Measurements from ENCODE around the gene PRR5L. TPM values are rescaled to one million over a fixed set of nuclear protein-coding genes. Genes with fewer than 3 reads are reported as not detected.
A peak's percentile ranks its signal among the peaks of the same experiment; 100 is the strongest.

PRR5L gene
- total and polyA plus RNA-seq, 9 donors, result 5.9 to 56.3 (median 22.1) TPM

DNA sequence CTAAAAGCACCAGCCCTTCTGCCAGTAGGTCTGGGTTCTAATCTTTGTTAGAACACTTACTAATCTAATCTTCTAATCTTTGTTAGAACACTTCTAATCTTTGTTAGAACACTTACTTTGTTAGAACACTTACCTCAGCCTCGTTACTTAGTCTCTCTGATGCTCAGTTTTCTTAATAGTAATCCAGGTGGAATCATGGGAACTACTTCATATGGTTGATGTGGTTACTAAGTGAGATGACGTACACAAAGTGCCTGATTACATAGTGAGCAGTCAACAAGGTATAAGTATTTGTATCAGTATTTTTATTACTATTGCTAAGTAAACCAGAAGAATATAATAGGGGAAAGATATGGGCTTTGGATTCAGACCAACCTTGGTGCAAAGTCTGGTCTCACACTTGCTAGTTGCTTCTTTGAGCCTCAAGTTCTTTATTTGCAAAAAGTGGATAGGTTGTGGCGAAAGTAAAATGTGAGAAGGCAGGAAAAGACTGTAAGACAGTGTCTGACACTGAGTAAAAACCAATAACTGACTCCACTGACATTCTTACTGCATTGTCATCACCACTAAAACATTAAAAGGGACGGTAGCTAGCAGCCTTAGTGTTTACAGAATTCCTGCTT lies 130.2 kb downstream of the PRR5L start:
- Histone ChIP-seq H3K36me3 (no peaks in the 10 kb centered on the region), H3K4me1 (ENCODE audit: insufficient read depth) (peaks cover 2% of the 10 kb centered on the region), H3K9me3 (no peaks in the 10 kb centered on the region), H3K27ac (no peak overlapping the region), H3K27me3 (no peaks in the 10 kb centered on the region), H3K4me3 (no peak overlapping the region)
- no peak for DNase-seq
- 78 to 86% (median 82%) methylated on average over 4 of the region's 4 CpGs for WGBS, 3 donors
- intact Hi-C loops (cut with DNase I), result no loop called here
- TF ChIP-seq EP300 (IDR thresholded peaks at IDR 0.05) (no peak), POLR2A (IDR thresholded peaks at IDR 0.05) (no peak), CTCF (IDR thresholded peaks at IDR 0.05) (no peak)

- Histone ChIP-seq H3K27ac (no peak overlapping the region), H3K36me3 (no peaks in the 10 kb centered on the region), H3K4me3 (no peak overlapping the region), H3K9me3 (no peaks in the 10 kb centered on the region), H3K4me1 (ENCODE audit: insufficient read depth) (peaks cover 2% of the 10 kb centered on the region), H3K27me3 (no peaks in the 10 kb centered on the region)
- intact Hi-C loops (cut with DNase I), result no loop called here
- 12 to 29% (median 14%) methylated on average over 4 of the region's 4 CpGs for WGBS, 3 donors
- TF ChIP-seq POLR2A (IDR thresholded peaks at IDR 0.05) (no peak), CTCF (IDR thresholded peaks at IDR 0.05) (no peak), EP300 (IDR thresholded peaks at IDR 0.05) (no peak)
- DNase-seq, result peak in 1 of 5 donors; percentile 42
Measured at GRCh38 chr11:36427079-36427478, 131.0 kb downstream of the PRR5L start.

GRCh38 chr11:36427876-36428275 lies 131.8 kb downstream of the PRR5L start:
- TF ChIP-seq POLR2A (IDR thresholded peaks at IDR 0.05) (no peak), EP300 (IDR thresholded peaks at IDR 0.05) (no peak), CTCF (IDR thresholded peaks at IDR 0.05) (no peak)
- H3K27me3 ChIP-seq, result no peaks in the 10 kb centered on the region
- H3K9me3 ChIP-seq, result no peaks in the 10 kb centered on the region
- no peak overlapping the region for H3K27ac ChIP-seq
- intact Hi-C loops (cut with DNase I), result no loop called here
- H3K4me1 ChIP-seq (ENCODE audit: insufficient read depth), result peaks cover 2% of the 10 kb centered on the region
- 92 to 97% (median 94%) methylated on average over 2 to 3 of the region's 3 CpGs for WGBS, 3 donors
- no peak for DNase-seq
- no peak overlapping the region for H3K4me3 ChIP-seq
- no peaks in the 10 kb centered on the region for H3K36me3 ChIP-seq

- DNase-seq, result peak; percentile 55 to 89 (median 76)
- intact Hi-C loops (cut with DNase I), result no loop called here
- H3K27ac ChIP-seq, result no peak overlapping the region
Measured at GRCh38 chr11:36431429-36432092, 135.5 kb downstream of the PRR5L start.

More at GRCh38 chr11:36431429-36432092, 135.5 kb downstream of the PRR5L start:
- Histone ChIP-seq H3K27me3 (no peaks in the 10 kb centered on the region), H3K4me1 (ENCODE audit: insufficient read depth) (no peaks in the 10 kb centered on the region), H3K9me3 (no peaks in the 10 kb centered on the region), H3K4me3 (no peak overlapping the region), H3K36me3 (no peaks in the 10 kb centered on the region)
- TF ChIP-seq EP300 (IDR thresholded peaks at IDR 0.05), result no peak
- no peak for TF ChIP-seq POLR2A (IDR thresholded peaks at IDR 0.05)
- no peak for TF ChIP-seq CTCF (IDR thresholded peaks at IDR 0.05)
- WGBS, 3 donors, result 21 to 36% (median 22%) methylated on average over 11 of the region's 11 CpGs

Measured in ovary (tissue), 9 donors.